SK-N-SH (cell line): ENCODE measurements around the gene COBL. TPM values are rescaled to one million over a fixed set of nuclear protein-coding genes. Genes with fewer than 3 reads are reported as not detected.

Source experiments
- CTCF ChIA-PET: fragments of 300-600, 350-600 bp; formaldehyde crosslinking; extraction: SDS; loops from one replicate; lab custom pipeline; 2021; lab: Yijun Ruan, JAX
- POLR2A ChIA-PET: fragments of 350-600 bp; sonication (Branson Sonifier 250); formaldehyde crosslinking; extraction: SDS; loops from one replicate; lab custom pipeline; 2020; ENCODE audit warnings: antibody characterized with exemption, inconsistent platforms; lab: Yijun Ruan, JAX
- DNase-seq: peaks from one replicate; pipeline ENCODE4 v3.0.0; 2012
- H2AFZ ChIP-seq: fragments of 200-600 bp; sonication (generic); 2 replicates; pipeline ENCODE4 v1.8.1; 2016; ENCODE audit warnings: antibody characterized with exemption, mild to moderate bottlenecking, low read depth
- H3F3A ChIP-seq: fragments of 200-600 bp; sonication (generic); replicated peaks from 2 replicates; pipeline ENCODE3; 2016; ENCODE audit warnings: antibody characterized with exemption, mild to moderate bottlenecking; ENCODE audit not compliant: insufficient read depth
- H3K27ac ChIP-seq, 2 experiments: fragments of 200-500 bp in 1 of 2; fragments of 200-600 bp in 1 of 2; sonication (Bioruptor generic) in 1 of 2; sonication (generic), shearing (Covaris generic) in 1 of 2; 2 replicates each; pipeline versions ENCODE4 v1.5.1 to v1.6.1; 2014 to 2016; ENCODE audit warnings: low read depth in 2 of 2, inconsistent platforms in 1 of 2, low read length in 1 of 2, mild to moderate bottlenecking in 1 of 2, mixed read lengths in 1 of 2
- H3K27me3 ChIP-seq: fragments of 200-600 bp; sonication (generic), shearing (Covaris generic); 2 replicates; pipeline ENCODE4 v1.6.1; 2016; ENCODE audit warnings: mixed run types; ENCODE audit not compliant: insufficient read depth
- H3K36me3 ChIP-seq, 2 experiments: fragments of 200-500 bp in 1 of 2; fragments of 200-600 bp in 1 of 2; sonication (Bioruptor generic) in 1 of 2; sonication (generic) in 1 of 2; replicated peaks in 1 of 2; 2 replicates each; pipeline versions ENCODE3 to v1.5.1; 2014 to 2016; ENCODE audit warnings: low read length in 1 of 2, mild to moderate bottlenecking in 1 of 2; ENCODE audit not compliant: insufficient read depth in 2 of 2, control insufficient read depth in 1 of 2
- H3K4me1 ChIP-seq, 2 experiments: fragments of 200-500 bp in 1 of 2; fragments of 200-600 bp in 1 of 2; sonication (Bioruptor generic) in 1 of 2; sonication (generic), shearing (Covaris generic) in 1 of 2; 2 replicates each; pipeline versions ENCODE4 v1.5.1 to v1.6.1; 2014 to 2016; ENCODE audit warnings: low read depth in 1 of 2, low read length in 1 of 2, mixed run types in 1 of 2; ENCODE audit not compliant: insufficient read depth in 2 of 2, control insufficient read depth in 1 of 2
- H3K4me2 ChIP-seq: fragments of 200-600 bp; sonication (generic), shearing (Covaris generic); 2 replicates; pipeline ENCODE4 v1.6.1; 2017; ENCODE audit warnings: mixed run types
- H3K4me3 ChIP-seq, 2 experiments: fragments of 200-500 bp in 1 of 2; fragments of 200-600 bp in 1 of 2; sonication (Bioruptor generic) in 1 of 2; sonication (generic), shearing (Covaris generic) in 1 of 2; 2 replicates each; pipeline versions ENCODE4 v1.5.1 to v1.8.1; 2014 to 2016; ENCODE audit warnings: low read depth in 2 of 2, inconsistent platforms in 1 of 2, low read length in 1 of 2, mild to moderate bottlenecking in 1 of 2, mixed read lengths in 1 of 2, moderate library complexity in 1 of 2
- H3K79me2 ChIP-seq: fragments of 200-600 bp; sonication (generic); 2 replicates; pipeline ENCODE4 v1.8.1; 2017; ENCODE audit warnings: mild to moderate bottlenecking; ENCODE audit not compliant: insufficient read depth
- H3K9ac ChIP-seq: fragments of 200-600 bp; sonication (generic); 2 replicates; pipeline ENCODE4 v1.6.1; 2017; ENCODE audit warnings: mixed run types
- H3K9me2 ChIP-seq: fragments of 200-600 bp; sonication (generic); 2 replicates; pipeline ENCODE4 v1.6.1; 2017; ENCODE audit warnings: mixed run types
- H3K9me3 ChIP-seq: fragments of 200-600 bp; sonication (generic); 2 replicates; pipeline ENCODE4 v1.6.1; 2017; ENCODE audit warnings: mixed run types, mild to moderate bottlenecking, moderate library complexity
- H4K20me1 ChIP-seq: fragments of 200-600 bp; sonication (generic); 2 replicates; pipeline ENCODE4 v1.6.1; 2017; ENCODE audit warnings: mild to moderate bottlenecking, mixed run types; ENCODE audit not compliant: insufficient read depth
- CTCF ChIP-seq: fragments of 200-600 bp; sonication (generic); IDR thresholded peaks from 2 replicates; pipeline ENCODE4 v1.6.1; 2017; ENCODE audit warnings: antibody characterized with exemption, mild to moderate bottlenecking, moderate library complexity
- FOSL2 ChIP-seq: IDR thresholded peaks from 2 replicates; pipeline ENCODE4 v1.4.0; 2012; ENCODE audit warnings: low read depth, mild to moderate bottlenecking, moderate library complexity, borderline replicate concordance
- FOXJ3 ChIP-seq: sonication (generic); formaldehyde crosslinking; IDR thresholded peaks from 2 replicates; pipeline ENCODE4 v1.5.1; 2020; ENCODE audit warnings: mild to moderate bottlenecking, missing genetic modification reagents
- GATA2 ChIP-seq: sonication (generic); formaldehyde crosslinking; IDR thresholded peaks from 2 replicates; pipeline ENCODE4 v1.5.0; 2020; ENCODE audit warnings: mild to moderate bottlenecking, missing genetic modification reagents
- IRF3 ChIP-seq: fragments of 150-350 bp; IDR thresholded peaks from 2 replicates; pipeline ENCODE4 v1.6.1; 2016; ENCODE audit warnings: mild to moderate bottlenecking, low read depth, low read length
- JUND ChIP-seq: IDR thresholded peaks from 2 replicates; pipeline ENCODE4 v1.4.0; 2012
- NFIC ChIP-seq: IDR thresholded peaks from 2 replicates; pipeline ENCODE4 v1.4.0; 2012; ENCODE audit warnings: borderline replicate concordance
- PBX3 ChIP-seq: IDR thresholded peaks from 2 replicates; pipeline ENCODE4; 2012
- RXRA ChIP-seq: IDR thresholded peaks from 2 replicates; pipeline ENCODE4 v1.4.0; 2012; ENCODE audit warnings: low read depth, mild to moderate bottlenecking, borderline replicate concordance
- SMC3 ChIP-seq: IDR thresholded peaks from 2 replicates; pipeline ENCODE4 v1.6.1; 2012; ENCODE audit warnings: low read depth, low read length, improper control_type of control experiment
- TAF1 ChIP-seq: IDR thresholded peaks from 2 replicates; pipeline ENCODE4 v1.6.1; 2012; ENCODE audit warnings: low read depth, mild to moderate bottlenecking, low read length, moderate library complexity, borderline replicate concordance
- TEAD4 ChIP-seq: IDR thresholded peaks from 2 replicates; pipeline ENCODE4 v1.4.0; 2012; ENCODE audit warnings: mild to moderate bottlenecking, borderline replicate concordance; ENCODE audit not compliant: insufficient read depth
- YY1 ChIP-seq: IDR thresholded peaks from 2 replicates; pipeline ENCODE4 v1.4.0; 2012; ENCODE audit warnings: low read depth, mild to moderate bottlenecking
- ZBTB33 ChIP-seq: IDR thresholded peaks from 2 replicates; pipeline ENCODE4 v1.4.0; 2012; ENCODE audit warnings: low read depth, borderline replicate concordance
- WGBS: methylation state at CpG from one replicate; pipeline ENCODE4 v1.1.6; 2017; ENCODE audit warnings: low lambda C conversion rate; 5-methylcytosine and 5-hydroxymethylcytosine counted together
- polyA plus RNA-seq, 3 experiments: library from polyadenylated mRNA; depleted of rRNA; stranded (reverse); fragments of >200 nt; gene quantifications; 2 replicates each; pipeline ENCODE4 v1.2.3, GENCODE V29; 2012
- TF ChIP-seq, protein P1 (sequence below): IDR thresholded peaks from 2 replicates; pipeline ENCODE4 v1.4.0; 2012; ENCODE audit warnings: low read depth, borderline replicate concordance

COBL gene
- polyA plus RNA-seq, 1 of the 3 experiments (the other 2 are of a cell fraction), result under 0.01 TPM

- Histone ChIP-seq H3K4me3 (no peak overlapping the region), H3K79me2 (no peaks in the 10 kb centered on the region), H4K20me1 (no peaks in the 10 kb centered on the region), H3K9me2 (no peaks in the 10 kb centered on the region), H3K4me1 (no peaks in the 10 kb centered on the region), H3K36me3 (no peaks in the 10 kb centered on the region), H3K27me3 (peaks cover 21% of the 10 kb centered on the region; the same call in 1 of the 2 replicates), H3K9me3 (no peaks in the 10 kb centered on the region), H3K9ac (no peak overlapping the region), H3K4me2 (no peak overlapping the region), H3F3A (no peaks in the 10 kb centered on the region), H2AFZ (no peak overlapping the region), H3K27ac (no peak overlapping the region)
- TF ChIP-seq SMC3, result no peak
- no peak for TF ChIP-seq FOSL2
- TF ChIP-seq, protein P1, sequence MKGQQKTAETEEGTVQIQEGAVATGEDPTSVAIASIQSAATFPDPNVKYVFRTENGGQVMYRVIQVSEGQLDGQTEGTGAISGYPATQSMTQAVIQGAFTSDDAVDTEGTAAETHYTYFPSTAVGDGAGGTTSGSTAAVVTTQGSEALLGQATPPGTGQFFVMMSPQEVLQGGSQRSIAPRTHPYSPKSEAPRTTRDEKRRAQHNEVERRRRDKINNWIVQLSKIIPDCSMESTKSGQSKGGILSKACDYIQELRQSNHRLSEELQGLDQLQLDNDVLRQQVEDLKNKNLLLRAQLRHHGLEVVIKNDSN, result no peak
- no peak for TF ChIP-seq GATA2 (CRISPR knock-in tag)
- no peak for TF ChIP-seq NFIC
- ChIA-PET CTCF (interaction anchor here (0.5 to 8.6 kb wide), 86 partner anchors 13 to 1093 kb away, joined by 3 to 379 read pairs (median 4); partner anchors contain the start of gene ZPBP), POLR2A (interaction anchor here (0.6 kb wide), 1 partner anchor 207 kb away, joined by 4 read pairs; no protein-coding TSS in a partner anchor)
- DNase-seq, result no peak
- 34% methylated on average over 6 of the region's 6 CpGs for WGBS
These were observed 156.2 kb downstream of the COBL start for GRCh38 chr7:51160411-51160810.

GRCh38 chr7:51158742-51159445 is 157.7 kb downstream of the COBL start:
- TF ChIP-seq, protein P1, result no peak
- TF ChIP-seq CTCF (no peak), JUND (no peak), ZBTB33 (no peak), RXRA (no peak), TAF1 (no peak), TEAD4 (no peak), IRF3 (no peak), NFIC (no peak), FOXJ3 (CRISPR knock-in tag) (no peak), PBX3 (no peak), YY1 (no peak)
- POLR2A ChIA-PET, result no interaction called here
- Histone ChIP-seq H3K9me3 (no peaks in the 10 kb centered on the region), H3K79me2 (no peaks in the 10 kb centered on the region), H3K27me3 (peaks cover 35% of the 10 kb centered on the region), H3F3A (no peaks in the 10 kb centered on the region), H2AFZ (no peak overlapping the region), H4K20me1 (no peaks in the 10 kb centered on the region), H3K9ac (no peak overlapping the region), H3K36me3 (no peaks in the 10 kb centered on the region), H3K27ac (no peak overlapping the region), H3K4me3 (no peak overlapping the region), H3K4me1 (no peaks in the 10 kb centered on the region), H3K4me2 (no peak overlapping the region), H3K9me2 (no peaks in the 10 kb centered on the region)
- no peak for DNase-seq
- CTCF ChIA-PET, result interaction anchor here (6.0 to 8.6 kb wide), 3 partner anchors 12 to 1065 kb away, joined by 108 to 379 read pairs (median 208); partner anchors contain the start of gene ZPBP
- WGBS, result 55% methylated on average over 36 of the region's 36 CpGs
